GM18511 (cell line): Measurements from ENCODE around the gene SNX10.
A peak's percentile ranks its signal among the peaks of the same experiment; 100 is the strongest.

Experiments used
- ATAC-seq: cut with Tn5 transposase; IDR thresholded peaks from one replicate; pipeline ENCODE4 v1.9.1; 2021; ENCODE audit warnings: mild to moderate bottlenecking, moderate library complexity; ENCODE audit not compliant: unreplicated experiment

The SNX10 gene

DNA sequence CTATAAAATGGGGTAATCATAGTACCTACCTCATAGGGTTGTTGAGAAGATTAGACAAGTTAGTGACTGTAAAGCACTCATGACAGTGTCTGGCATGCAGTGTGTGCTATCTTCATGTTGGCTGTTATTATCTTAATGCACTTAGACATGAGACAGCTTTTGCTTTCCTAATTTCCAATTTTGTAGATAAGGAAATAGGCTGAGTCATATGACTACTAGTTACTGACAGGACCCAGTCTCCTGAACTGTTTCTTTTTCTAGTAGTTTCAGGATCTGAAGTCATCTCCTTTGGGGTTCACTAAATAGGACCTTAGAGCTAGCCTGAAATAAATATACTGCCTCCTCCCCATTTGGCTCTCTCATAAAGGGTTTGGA lies 74.2 kb downstream of the SNX10 start:
- ATAC-seq = no peak

DNA sequence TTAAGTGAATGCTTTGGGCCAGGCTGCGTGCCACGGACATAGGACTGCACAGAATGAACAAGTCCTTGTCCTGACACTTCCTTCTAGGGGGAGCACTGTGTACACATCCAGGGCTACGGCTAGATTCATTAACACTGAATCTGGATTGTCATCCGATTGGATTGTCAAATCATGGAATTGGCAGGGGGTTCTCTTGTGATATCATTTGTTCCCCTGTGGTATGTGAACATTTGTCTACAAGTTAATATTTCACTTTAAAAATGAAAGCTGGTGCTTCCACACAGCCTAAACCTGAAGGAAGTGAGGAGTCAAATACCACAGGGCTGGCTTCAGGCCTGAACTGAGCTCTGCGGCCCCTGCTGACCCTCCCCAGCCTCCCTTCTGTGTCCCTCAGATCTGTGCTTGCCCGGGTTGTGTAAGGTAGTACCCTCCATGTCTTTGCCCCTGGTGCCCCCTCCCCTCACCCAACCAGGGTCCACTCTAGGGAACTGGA lies 75.6 kb downstream of the SNX10 start:
- no peak for ATAC-seq

GRCh38 chr7:26368542-26368941 lies 76.9 kb downstream of the SNX10 start:
- ATAC-seq = no peak

GRCh38 chr7:26369593-26369992 lies 77.9 kb downstream of the SNX10 start:
- ATAC-seq = no peak

DNA sequence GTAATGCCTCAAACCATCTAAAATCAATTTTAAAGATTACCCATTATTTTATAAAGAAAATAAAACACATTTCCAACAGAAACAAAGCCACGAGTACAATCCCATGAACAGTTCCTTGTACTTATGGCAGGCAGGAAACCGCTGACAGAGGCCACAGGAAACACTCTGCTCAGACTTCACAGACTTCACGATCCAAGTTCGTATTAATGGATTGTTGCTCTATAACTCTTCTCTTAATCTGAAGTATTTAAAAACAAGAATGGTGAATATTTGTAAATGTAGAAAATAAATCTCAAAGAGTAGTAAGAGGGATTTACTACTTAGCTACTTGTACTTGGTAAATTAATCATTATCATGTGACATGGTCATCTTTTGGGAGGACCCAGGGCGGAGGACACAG lies 78.3 kb downstream of the SNX10 start:
- no peak for ATAC-seq

- no peak for ATAC-seq
Observed at GRCh38 chr7:26372249-26372648, 80.6 kb downstream of the SNX10 start.

DNA sequence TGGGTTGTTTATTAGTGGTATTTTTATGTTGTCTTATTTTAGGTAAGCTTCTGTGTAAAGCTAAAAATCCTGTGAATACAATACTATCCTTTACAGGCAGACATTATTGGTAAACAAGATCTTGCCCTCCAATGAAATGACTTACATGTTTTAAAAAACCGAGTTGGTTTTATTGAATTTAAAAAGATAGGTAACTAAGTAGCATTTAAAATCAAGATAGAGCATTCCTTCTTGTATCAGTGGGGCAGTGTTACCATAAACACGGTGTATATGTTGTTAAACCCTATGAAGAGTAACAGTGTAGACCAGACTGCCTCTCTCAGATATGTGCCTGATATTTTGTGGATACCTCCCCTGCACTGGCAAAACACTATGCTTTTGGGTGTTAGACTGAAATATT lies 81.0 kb downstream of the SNX10 start:
- no peak for ATAC-seq

GRCh38 chr7:26374647-26375373 lies 83.1 kb downstream of the SNX10 start:
- no peak for ATAC-seq

DNA sequence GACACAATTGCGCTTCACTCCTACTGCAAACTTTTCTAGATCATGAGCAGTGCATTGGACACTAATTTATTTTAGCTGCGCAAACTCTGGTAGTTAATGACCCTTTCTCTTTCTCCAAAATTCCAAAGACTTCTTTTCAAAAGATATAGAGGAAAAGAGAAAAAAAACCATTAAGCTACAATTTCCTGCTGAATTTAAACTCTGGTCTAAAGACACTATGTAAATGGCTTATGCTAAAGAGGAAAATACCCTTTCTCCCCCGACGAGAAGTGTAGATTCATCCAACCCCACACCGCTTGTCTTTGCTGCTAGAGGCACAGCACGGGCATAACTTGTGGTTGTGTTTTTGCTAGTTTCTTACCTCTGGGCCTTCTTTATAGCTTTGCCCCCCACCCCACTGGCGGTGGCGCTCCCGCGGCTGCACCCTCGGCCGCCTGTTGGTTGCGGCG lies 84.1 kb downstream of the SNX10 start:
- peak; percentile 22 for ATAC-seq

- ATAC-seq = peak; percentile 53
Observed at GRCh38 chr7:26376175-26376917, 84.7 kb downstream of the SNX10 start.

GRCh38 chr7:26378016-26378415 lies 86.4 kb downstream of the SNX10 start:
- ATAC-seq = no peak

DNA sequence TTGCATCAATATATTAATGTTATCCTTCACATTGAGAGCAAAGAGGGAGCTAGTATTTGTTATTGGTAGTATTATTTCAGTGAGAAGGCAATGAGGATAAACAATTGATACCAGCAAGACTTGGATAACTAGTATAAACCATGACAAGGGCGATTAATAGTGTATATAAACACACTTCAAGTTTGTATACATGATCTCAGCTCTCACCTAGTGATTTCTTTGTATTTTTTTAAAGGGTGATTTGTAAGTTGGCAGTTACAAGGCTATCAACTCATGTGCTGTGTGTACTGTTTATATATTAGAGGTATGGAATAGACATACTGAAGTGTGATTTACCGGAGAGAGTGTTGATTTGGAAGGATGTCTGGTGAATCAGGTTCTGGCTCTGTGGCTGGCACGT lies 88.0 kb downstream of the SNX10 start:
- ATAC-seq = no peak

GRCh38 chr7:26381476-26382353 lies 90.1 kb downstream of the SNX10 start:
- no peak for ATAC-seq

DNA sequence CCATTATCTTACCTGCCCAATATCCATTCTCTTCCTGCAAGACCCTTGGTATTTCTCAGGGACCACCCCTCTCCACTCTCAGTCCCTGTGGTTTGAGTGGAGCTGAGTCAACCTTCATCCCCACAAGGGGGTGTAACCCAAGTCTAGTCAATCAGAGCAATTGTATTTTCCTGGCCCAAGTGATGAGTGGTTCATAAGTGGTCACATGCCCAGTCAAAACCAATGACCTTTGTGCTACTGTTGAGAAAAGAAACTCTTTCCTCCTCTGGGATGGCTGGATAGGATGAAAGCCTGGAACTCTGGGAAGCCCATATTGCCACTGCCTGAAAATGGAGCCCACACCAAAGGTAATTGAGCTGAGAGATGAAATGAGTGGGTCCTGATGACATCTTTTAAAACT lies 93.6 kb downstream of the SNX10 start:
- no peak for ATAC-seq

- ATAC-seq = no peak
Observed at GRCh38 chr7:26387731-26388130, 96.1 kb downstream of the SNX10 start.

DNA sequence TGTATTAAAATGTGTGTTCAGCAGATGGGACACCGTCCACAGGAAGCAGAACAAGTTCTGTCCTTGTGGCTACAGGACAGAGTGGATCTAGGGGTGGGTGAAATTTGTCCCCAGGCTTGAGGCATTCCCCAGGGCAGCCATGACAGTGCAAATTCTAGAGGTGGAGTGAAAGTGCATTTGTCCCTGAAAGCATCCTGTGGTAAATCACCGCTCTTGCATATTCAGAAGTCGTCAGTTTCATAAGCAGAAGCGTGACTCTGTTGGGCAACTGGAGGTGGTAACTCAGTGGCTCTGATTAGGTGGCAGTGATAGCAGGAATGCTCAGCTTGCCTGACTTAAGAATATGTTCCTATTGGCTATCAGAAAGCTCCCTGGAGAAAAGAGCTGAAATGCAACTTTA lies 96.6 kb downstream of the SNX10 start:
- peak; percentile 74 for ATAC-seq

DNA sequence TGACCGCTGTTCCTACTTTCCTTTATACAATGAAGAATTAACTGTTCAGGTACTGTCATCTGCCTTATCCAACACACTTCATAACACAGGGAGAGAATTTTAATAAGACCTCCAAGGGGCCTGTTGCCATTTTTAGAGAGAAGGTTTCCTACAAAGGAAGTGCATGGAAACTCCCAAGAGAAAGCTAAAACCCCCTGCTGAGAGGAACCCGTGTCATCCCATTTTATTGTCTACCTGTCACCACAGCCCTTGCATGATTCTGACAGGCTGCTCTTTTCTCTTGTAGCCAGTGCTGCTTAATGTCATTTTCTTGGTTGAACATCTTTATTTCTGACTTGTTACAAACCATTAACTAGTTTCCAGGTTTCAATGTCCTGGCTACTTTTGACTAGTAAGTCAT lies 98.4 kb downstream of the SNX10 start:
- no peak for ATAC-seq

DNA sequence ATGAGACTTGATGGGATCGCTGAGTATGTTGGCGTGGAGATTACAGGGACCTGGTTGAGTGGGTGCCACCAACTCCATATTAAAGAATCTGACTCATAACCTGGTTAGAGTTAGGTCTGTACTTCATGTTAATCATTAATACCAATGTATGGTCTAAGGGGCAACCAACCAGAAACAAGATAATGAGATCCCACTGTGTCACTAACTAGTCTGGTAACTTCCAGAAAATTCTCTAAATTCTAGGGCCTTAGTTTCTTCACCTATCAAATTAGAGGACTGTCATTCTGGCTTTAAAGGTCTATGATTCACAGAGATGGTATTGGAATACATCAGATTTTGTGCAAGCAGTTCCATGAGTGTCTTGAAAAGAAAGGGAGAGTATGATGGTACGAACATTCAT lies 102.2 kb downstream of the SNX10 start:
- ATAC-seq = no peak

- ATAC-seq = no peak
Observed at GRCh38 chr7:26397332-26397731, 105.7 kb downstream of the SNX10 start.

DNA sequence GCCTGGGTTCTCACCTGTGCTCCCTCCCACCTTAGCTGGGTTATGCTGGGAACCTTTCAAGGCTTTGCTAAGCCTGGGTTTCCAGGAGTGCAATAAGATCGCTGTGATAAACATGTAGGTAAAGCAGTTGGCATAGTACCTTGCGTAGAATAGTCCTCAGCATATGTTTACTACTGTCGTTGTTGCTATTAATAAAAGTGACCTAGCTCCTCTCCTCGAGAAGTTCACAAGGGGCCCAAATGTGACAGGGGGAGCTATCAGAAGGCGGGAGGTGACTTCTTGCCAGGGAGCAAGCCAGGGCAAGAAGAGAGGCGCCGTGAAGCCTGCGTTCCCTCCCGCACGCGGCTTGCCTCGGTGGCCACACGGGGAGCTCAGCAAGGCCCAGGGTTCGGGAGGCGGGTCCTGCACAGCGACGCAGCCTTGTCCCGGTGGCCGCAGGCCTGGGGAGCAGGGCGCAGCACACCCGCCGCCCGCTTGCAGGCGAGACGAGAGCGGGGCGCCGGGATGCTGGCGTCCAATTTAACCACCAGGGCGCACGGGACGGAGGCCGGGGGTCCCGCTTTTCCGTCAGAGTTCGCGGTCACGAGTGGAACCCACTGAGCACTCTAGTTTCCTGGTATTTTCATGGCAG lies 106.2 kb downstream of the SNX10 start:
- peak; percentile 16 for ATAC-seq

- peak; percentile 56 for ATAC-seq
Observed at GRCh38 chr7:26398427-26398755, 106.7 kb downstream of the SNX10 start.
